Thyroid gland (tissue), 4 donors: Measurements from ENCODE around the gene SAMHD1.

Experiments used
- POLR2A ChIP-seq, 2 donors: fragments of 450-650 bp; IDR thresholded peaks; one replicate each; pipeline ENCODE4 v1.6.1; 2017; ENCODE audit warnings: antibody characterized with exemption in 2 of 2, mild to moderate bottlenecking in 2 of 2, moderate library complexity in 1 of 2
- TF ChIP-seq, protein P1 (sequence below), 6 experiments: fragments of 200-600 bp in 3 of 6; fragments of 450-650 bp in 3 of 6; sonication (generic) in 3 of 6; IDR thresholded peaks; one replicate each; pipeline ENCODE4 v1.5.1; 2016 to 2019; ENCODE audit warnings: antibody characterized with exemption in 6 of 6, mild to moderate bottlenecking in 2 of 6, inconsistent platforms in 1 of 6, moderate library complexity in 1 of 6

DNA sequence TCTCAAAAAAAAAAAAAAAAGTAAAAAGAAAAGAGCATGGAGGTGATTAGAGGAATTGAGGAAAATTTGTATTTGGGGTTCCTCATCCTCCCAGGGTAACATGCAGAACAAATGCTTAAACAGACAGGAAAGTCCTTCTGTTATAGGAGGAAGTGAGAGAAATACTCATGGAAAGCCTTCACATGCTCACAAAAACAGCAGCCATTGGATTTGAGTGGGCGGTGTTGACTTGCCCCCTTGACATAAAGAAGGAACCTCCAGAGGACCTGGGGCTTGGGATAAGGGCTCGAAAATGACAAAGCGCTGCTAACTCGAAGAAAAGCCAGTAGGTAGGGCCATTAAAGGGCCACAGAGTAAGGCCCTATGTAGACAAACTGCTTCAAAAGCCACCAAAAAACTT is 17.5 kb upstream of the SAMHD1 start:
- TF ChIP-seq POLR2A (IDR thresholded peaks at IDR 0.05) = no peak
- TF ChIP-seq, protein P1, sequence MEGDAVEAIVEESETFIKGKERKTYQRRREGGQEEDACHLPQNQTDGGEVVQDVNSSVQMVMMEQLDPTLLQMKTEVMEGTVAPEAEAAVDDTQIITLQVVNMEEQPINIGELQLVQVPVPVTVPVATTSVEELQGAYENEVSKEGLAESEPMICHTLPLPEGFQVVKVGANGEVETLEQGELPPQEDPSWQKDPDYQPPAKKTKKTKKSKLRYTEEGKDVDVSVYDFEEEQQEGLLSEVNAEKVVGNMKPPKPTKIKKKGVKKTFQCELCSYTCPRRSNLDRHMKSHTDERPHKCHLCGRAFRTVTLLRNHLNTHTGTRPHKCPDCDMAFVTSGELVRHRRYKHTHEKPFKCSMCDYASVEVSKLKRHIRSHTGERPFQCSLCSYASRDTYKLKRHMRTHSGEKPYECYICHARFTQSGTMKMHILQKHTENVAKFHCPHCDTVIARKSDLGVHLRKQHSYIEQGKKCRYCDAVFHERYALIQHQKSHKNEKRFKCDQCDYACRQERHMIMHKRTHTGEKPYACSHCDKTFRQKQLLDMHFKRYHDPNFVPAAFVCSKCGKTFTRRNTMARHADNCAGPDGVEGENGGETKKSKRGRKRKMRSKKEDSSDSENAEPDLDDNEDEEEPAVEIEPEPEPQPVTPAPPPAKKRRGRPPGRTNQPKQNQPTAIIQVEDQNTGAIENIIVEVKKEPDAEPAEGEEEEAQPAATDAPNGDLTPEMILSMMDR (IDR thresholded peaks at IDR 0.05) = no peak
